M059J (cell line): Measurements from ENCODE around the gene SUSD1. TPM values are rescaled to one million over a fixed set of nuclear protein-coding genes. Genes with fewer than 3 reads are reported as not detected.

Experiments
- DNase-seq: peaks from one replicate; pipeline ENCODE4 v3.0.0-alpha.2; 2012; ENCODE audit warnings: low read depth
- total RNA-seq: library from RNA; depleted of rRNA; stranded (reverse); fragments of >200 nt; shearing (Covaris generic); gene quantifications from 2 replicates; pipeline ENCODE4 v1.2.3, GENCODE V29; 2014

SUSD1 gene
- total RNA-seq, 1 experiment from 2014 or later, result 16.4 TPM

DNA sequence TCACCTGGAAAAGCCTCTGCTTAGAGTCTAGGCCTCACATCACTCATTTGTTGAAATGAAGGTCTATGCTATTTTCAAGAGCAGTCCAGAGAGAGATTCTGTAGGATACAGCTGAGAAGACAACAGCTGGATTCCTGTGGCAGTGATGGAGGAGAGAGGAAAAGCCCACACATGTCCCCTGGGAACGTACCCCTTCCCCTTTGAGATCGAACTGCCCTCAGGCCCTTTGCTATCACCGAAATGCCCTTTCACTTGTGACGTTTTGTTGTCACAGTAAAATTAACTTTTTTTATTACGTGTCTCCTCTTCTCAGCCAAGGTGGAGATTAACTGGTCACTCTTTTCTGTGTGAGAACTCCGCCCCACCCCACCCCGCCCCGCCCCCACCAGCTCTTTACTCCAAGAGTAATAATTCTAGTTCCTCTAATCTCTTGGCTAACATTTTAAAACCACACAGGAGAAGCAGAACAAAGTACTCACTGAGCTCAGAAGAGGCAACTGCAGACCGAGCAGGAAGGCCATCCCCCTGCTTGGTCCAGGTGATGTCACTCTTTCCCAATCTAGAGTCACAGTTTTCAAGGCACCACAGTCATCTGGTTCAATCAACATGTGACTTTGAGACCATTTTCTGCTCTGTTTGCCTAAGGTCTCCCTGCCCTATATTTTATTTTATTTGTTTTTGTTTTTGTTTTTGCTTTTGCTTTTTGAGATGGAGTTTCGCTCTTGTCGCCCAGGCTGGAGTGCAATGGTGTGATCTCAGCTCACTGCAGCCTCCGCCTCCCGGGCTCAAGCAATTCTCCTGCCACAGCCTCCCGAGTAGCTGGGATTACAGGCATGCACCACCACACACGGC, 105.6 kb downstream of the SUSD1 start:
- DNase-seq, result peak; percentile 48

DNA sequence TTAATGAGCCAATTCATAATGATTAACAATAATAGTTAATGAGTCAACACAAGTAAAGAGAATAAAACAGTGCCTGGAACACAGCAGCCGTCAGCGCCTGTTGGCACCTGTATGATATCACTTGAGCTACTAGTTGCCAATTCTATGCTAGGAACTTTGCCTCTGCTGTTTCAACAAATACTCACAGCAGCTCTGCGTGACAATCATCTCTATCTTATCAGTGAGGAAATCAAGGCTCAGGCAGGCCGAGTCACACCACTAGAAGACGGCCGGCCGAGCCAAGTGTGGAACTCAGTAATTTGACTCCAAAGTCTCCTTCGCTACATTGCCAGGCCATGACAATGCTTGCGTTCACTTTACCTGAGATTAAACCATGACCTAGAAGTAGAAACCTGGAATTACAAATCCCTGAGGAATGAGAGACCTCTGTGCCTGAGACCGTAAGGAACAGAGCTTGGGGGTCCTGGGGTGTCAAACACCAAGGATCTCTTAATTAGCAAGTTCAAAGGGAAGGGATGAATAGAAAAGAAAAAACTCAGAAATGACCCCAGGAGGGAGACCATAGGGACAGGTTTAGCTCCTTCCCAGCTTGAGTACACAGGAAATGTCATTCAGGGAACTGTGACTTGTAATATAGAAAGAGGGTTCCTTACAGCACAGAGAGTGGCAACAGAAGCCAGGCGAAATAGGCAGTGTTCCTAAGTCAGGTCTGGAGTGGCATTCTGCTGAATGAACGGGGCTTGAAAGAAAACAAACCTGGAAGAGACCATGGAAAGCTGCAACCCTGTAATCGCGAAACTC, 109.1 kb downstream of the SUSD1 start:
- DNase-seq, result peak; percentile 98

DNA sequence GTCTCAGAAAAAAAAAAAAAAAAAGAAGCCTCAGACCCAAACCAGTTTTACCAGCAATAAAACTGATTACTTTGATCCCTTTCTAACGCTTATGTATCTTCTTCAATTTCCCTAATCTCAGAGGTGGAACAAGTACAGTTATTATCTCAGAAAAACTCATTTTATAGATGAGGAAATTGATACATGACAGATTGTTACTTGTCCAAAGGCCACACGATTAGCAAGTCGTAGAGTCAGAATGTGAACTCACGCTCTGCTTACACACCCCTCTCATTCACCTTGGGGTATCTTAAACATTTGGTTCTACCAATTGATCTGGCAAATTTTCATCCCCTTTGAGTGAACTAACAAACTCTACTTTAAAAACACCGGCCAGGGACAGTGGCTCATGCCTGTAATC, 110.2 kb downstream of the SUSD1 start:
- DNase-seq, result no peak

DNA sequence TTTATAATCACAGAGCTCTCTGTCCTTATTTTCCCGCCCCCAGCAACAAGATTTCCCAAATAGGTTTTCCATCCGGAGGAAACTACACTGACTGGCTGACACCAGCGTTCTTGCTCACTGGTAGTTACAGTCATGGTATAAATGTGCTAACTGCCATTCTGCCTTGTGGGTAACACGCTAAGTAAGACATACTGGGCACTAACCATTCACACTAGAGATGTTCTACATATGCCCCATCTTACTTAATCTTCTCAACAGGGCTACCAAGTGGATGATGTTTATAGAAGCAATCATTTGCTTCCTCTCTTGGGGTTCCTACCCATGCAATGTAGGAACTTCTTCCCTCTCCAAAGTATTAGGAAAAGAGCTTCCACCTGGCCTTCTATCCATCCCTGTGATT, 111.5 kb downstream of the SUSD1 start:
- DNase-seq, result no peak

DNA sequence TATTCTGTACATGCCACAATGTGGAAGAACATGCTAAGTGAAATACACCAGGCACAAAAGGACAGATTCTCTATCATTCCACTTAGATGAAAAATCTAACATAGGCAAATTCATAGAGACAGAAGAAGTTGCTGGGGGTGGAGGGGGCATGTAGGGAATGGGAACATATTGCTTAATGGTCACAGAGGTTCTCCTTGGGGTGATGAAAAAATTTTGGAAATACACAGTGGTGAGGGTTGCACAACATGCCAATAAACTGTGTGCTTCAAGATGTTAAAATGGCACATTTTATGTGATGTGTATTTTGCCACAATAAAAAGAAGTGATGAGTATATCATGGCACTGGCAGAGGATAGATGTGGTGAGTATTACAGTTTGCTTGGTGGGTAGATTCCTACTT, 111.9 kb downstream of the SUSD1 start:
- no peak for DNase-seq

DNA sequence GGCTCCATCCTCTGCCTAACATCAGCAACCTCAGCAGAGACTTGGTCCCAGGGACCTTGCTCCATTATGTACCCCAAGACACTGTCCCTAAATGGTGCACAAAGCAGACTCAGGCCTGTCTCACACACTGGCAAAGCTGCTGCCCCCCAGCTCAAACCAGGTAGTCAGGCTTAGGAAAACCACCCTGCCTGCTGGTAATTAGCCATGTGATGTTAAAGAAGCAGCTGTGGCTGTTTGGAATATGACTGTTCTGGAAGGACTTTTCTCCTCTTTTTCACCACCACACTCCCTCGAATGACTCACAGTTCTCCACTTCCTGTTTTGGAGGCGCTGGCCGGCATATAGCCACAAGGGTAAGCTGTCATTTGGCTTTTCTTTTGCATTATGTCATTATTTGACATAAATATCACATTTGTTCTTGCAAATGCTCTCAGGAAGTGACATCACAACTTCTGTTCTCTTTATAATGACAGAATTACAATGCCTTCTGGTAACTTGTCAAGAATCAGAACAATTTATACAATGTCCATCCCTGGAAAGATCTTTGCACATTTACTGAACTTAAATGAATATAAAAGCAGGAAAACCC, 113.9 kb downstream of the SUSD1 start:
- peak; percentile 99 for DNase-seq

DNA sequence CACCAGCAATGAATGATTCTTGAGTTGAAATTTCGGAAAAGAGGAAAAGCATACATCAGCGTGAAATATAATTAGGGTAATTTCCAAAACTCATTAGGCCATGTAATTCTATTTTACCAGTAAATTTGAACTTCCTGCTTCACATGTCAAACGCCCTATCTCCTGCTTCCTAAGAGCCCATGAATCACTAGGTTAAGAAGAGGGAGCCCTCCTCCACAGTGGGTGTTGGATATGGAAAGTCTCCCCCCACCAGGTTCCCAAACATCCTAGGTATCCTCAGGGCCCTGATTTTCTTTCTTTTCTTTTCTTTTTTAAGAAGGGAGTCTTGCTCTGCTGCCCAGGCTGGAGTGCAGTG, 115.2 kb downstream of the SUSD1 start:
- no peak for DNase-seq

DNA sequence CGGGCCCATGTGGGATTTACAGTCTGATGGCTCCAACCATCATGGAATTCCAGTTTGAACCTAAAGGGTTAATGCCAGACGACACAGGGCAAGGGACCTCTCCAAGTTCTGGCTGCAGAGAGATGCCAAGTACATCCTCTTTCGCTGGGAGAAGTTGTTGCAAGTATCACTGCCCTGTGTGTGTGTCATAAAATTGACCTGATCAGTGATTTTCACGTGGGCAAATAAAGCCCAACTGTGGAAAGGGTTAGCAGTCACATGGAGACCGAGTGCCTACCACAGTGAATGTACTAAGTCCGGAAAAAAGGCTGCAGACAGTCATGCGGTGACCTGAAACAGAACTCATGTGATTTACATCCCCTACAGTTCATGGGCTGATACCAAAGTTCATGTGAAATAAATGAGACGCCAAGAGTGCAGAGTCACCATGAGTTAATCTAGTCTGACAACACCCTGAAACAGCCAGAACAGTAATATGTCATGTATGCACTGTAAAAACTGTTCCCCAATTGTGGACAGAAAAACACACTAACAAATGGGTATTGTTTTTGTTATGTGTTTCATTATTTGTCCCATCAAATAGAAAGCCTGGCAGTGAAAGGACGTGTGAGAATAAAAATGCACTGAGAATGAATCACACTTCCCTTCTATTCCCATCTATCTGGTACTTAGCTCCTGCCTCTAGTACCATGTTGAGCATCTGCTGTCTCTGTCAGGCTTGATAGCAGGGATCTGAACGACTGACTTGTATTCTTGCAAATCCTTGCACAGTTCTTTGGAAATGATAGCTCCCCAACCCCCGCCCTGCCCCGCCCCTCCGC, 115.7 kb downstream of the SUSD1 start:
- DNase-seq, result peak; percentile 81

DNA sequence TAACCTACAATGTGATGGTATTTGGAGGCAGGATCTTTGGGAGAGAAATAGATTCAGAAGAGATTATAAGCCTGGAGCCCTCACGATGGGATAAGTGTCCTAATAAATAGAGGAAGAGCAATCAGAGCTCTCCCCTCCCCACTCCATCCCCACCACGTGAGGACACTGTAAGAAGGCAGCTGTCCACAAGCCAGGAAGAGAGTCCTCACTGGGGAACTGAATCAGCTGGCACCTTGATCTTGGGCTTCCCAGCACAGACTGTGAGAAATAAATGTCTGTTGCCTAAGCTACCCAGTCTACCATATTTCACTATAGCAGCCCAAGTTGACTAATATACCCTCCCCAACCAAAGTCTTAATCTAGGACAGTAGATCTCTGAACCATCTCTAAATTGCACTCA, 118.1 kb downstream of the SUSD1 start:
- DNase-seq, result no peak

DNA sequence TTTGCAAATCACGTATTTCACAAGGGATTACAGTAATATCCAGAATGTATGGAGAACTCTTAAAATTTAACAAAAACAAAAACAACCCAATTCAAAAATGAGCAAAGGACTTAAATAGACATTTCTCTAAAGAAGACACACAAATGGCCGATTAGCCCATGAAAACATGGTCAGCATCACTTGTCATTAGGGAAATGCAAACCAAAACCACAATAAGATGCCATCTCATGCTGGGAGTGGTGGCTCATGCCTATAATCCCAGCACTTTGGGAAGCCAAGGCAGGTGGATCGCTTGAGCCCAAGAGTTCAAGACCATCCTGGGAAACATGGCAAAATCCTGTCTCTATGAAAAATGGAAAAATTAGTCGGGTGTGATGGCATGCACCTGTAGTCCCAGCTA, 120.2 kb downstream of the SUSD1 start:
- no peak for DNase-seq

DNA sequence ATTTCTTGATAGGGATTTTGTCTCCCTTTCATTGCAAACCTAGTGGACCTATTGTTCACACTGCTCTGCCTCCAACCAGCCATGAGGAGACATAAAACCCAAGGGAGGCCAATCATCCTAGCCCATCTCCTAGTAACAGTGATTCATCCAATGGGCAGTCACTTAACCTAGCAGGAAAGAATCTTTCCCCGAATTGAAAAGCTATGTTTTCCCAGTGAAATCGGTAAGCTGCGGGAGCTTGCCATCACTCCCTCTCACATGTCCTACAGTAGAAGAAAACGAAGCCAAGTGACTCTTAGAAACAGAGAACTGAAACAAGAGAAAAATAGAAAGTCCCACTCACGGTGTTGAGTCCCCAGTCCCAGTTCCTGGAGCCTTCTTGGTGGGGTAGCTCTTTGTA, 123.3 kb downstream of the SUSD1 start:
- peak; percentile 67 for DNase-seq

DNA sequence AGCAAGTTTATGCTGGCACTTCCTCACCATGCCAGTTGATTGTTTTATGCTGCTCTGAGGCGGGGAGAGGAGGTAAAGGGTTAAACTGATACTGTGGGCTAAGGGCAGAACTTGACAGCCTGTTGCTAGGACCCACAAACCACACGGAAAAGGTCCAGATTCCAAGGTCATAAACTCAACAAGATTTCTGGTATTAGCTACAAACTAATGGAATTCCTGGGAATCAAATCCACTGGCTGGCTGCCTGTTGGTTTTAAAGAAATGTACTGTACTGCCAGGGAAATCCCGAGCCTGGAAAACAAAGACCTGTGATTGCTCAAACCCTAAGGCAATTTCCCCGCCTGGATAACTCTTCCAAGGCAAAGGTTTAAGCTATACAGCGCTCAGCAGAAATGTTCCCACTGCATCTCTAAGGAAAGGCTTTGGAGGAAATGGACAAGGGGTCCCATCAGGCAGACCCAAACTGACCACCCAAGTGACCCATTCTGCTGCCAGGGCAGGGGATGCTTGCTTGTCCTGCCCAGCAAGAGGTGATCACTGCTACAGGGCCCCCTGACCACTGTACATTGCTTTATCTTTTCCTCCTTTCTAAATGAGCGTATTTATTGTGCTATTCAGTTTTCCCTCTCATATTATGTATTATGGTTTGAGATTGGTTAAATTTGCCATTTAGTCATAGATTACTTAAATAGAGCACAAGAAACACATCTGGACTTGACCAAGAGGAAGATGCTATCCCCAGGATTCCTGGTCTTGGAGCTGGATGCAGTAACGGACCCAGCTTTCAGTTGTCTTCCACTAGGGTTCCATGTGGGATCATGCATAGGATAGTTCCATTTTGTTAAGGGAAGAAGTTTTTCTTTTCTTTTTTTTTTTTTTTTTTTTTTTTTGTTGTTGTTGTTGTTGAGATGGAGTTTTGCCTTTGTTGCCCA, 124.3 kb downstream of the SUSD1 start:
- peak; percentile 99 for DNase-seq

DNA sequence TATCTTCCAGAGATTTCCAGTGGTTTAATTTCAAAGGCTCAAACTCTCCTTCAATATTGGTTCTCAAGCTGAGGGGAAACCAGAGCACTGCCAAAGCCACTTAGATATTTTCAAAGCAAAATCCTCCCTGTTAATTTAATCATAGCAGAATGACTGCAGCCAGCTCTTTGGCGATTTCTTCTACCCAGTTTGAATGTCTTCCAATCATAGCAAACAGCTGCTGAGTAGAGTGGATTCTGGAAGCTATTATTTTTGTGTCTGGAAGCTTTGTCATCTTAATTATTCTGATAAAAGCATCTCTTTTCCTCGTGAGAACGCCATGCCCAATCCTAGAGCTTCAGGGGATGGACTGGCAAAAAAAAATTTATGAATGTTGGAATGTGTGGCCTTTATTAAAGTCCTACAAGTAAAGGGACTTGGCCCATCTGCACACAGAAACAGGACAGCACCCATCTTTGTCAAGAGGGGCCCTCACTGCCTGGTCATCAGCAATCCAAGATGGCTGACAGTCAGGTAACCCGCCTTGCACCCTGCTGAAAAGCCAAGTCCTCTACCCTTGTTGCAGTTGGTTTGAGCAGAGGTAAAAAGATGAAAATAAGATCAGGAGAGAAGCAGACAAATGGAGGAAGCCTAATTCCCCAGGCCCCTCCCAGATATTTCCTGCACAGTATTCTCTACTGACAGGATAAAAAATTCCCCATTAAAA, 125.1 kb downstream of the SUSD1 start:
- peak; percentile 52 for DNase-seq

DNA sequence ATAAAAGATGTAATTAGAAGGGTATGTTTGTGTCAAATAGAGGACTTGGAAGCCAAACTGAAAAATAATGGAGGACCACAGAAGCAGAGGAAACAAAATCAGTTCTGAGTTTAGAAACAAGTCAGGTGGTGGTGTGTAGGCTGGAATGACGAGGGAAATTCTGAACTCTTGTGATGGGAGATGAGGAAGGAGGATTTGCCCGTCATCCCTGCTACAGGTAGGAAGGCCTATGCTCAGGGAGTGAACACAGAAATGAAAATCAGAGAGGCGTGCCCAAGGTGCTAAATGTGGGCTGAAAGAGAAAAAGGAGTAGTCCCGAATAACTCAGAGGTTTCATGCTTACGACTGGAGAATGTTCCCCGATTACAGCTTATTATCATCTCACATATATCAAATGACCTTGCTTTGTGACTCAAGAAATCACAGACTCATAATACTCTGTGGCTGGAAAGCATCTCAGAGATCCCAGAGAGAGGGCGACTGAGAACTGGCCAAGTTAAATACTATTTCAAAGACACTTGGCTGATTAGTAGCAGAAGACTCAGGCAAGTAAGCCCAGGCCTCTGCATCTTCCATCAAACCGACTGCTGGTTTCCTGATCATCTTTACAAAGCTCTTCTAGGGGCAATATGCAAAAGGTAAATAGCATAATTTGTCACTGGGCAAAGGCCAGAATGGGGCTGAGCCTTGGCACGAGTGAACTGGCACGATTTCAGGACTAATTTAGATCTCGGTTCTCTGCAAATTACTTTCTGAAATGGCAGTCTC, 126.0 kb downstream of the SUSD1 start:
- peak; percentile 83 for DNase-seq

DNA sequence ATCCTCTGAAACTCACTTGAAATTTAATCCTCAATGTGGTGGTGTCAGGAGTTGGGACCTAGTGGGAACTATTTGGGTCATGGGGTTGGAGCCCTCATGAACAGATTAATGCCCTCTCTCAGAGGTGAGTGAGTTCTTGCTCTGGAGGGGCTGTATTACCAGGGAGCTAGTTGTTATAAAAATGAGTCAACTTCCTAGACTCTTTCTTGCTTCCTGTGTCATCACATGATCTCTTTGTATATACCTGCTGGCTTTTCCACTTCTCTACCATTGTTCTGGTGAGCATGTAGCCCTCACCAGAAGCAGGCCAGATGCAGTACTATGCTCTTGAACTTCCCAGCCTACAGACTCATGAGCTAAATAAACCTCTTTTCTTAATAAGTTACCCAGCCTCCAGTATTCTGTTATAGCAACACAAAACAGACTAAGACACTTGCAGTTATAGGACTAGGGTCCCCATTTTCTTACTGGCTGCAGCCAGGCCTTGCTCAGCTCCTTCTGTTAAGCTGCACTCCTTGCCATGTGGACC, 127.5 kb downstream of the SUSD1 start:
- peak; percentile 62 for DNase-seq

DNA sequence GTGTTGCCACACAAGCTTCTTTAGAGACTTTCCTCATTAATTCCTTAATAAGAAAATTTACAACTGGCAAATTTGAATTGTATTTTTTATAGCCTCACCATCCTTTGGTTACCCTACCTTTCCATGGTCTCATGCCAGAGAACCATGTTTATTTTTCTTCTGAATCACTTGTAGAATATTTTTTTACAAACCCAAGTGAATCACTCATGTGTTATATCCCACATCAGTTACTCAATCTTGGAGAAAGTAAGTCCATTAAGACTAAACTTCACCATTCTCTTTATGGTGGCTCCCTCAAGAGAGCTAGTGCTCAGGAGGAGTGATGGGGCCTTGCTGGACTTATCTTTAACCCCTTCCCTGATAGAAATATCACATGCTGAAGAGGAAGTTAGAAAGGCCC, 128.9 kb downstream of the SUSD1 start:
- peak; percentile 96 for DNase-seq

DNA sequence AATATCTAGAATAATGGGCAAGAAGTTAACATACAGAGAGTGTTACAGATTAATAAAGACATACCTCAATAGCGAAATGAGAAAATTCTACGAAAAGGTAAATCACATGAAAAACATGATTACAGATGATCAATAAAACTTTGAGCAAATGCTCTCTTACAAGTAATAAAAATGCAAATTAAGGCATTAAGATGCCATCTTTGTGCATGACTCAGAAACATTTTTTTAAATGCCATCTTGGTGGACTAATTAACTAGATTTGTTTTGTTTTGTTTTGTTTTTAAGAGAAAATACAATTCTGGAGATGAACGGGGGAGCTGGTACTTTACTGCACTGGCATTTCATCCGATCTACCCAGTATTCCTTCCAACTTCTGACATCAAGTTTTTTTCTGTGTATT, 130.2 kb downstream of the SUSD1 start:
- DNase-seq, result peak; percentile 44

DNA sequence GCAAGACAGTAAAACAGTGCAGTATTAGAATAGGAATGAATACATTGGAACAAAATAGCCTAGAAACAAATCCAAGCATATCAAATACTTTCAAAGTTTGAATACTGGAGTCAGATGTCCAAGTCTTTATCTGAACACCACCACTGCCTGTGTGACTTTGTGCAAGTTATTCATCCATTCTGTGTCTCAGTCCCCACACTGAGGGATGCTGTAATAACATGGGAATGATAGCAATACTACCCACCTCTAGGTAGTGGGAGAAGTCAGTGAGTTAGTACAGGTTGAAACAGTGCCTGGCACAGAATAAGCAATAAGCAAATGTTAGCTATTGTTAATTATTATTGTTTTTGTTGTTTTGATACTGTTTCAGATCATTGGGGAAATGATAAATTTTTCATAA, 130.9 kb downstream of the SUSD1 start:
- DNase-seq, result peak; percentile 40

DNA sequence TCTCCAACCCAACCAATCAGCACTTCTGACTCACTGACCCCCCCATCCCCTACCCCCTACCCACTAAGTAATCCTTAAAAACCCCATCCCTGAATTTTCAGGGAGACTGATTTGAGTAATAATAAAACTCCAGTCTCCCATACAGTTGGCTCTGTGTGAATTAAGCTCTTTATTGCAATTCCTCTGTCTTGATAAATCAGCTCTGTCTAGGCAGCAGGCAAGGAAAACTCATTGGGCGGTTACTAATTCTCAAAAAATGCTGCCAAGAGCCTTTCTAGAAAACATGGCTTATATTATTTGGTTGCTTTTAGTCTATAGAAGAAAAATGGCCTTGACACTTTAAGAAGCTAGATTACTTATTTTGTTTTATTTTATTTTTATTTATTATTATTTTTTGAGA, 131.7 kb downstream of the SUSD1 start:
- peak; percentile 63 for DNase-seq
